ENCODE measurements around the gene C1orf53. TPM values are rescaled to one million over a fixed set of nuclear protein-coding genes. Genes with fewer than 3 reads are reported as not detected.

Gene C1orf53
- total and polyA plus RNA-seq, 2 of the 4 experiments (the other 2 are of a cell fraction): 4.8 to 7.0 TPM

DNA sequence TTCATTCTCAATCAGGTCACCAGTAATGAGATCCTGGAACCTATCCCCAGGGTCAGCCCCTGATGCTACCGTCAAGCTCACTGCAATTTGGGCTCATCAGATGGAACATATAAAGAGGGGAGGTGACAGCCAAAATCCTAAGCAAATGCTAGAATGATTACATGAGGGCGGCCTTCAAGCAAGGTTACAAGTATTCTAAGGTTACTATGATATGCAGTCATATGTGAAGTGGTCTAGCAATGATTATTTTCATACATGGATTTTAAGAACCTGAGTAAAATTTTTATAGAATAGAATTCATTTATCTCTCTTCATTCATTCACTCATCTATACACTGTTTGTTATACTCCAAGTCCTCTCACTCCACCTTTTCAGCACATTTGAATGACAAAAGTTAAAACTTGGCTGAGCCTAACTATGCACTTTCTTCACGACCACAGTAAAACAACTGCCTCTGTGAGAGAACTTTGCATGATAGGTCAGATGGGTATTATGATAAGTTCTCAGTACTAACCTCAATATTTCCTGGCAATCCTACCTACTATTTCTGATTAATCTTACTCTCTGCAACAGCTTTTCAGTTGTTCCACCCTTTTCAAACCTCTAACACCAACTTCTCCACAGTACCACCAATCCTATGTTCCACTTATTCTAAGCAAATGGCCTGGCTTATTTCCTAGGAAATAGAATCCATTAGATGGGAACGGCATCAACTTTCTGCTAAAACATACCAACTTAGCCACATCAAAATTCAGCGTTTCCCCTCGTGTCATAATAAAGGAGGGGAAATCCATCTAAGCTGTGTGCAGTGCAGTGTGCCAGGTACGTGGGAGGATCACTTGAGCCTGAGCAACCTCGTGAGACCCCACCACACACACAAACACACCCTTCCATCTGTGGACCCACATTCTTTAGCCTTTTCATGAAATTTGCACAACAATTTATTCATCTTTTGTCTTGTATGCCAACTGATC is 46.8 kb downstream of the C1orf53 start:
- Histone ChIP-seq H3K36me3 (ENCODE audit: control insufficient read depth, insufficient read depth, low read length) (no peaks in the 10 kb centered on the region), H2AK9ac (replicated peaks; ENCODE audit: low read depth, low read length, poor library complexity) (no peak overlapping the region), H3K9me1 (ENCODE audit: insufficient read depth, low read length) (no peaks in the 10 kb centered on the region; the same call in 1 of the 2 replicates), H3K4me2 (ENCODE audit: low read depth, low read length) (no peak overlapping the region), H2AK5ac (ENCODE audit: low read depth, low read length) (no peak overlapping the region), H2BK15ac (ENCODE audit: low read depth, low read length) (no peak overlapping the region), H3K27me3 (ENCODE audit: control insufficient read depth, insufficient read depth, low read length) (no peaks in the 10 kb centered on the region), H3K27ac (ENCODE audit: insufficient read depth, low read length) (no peak overlapping the region), H2BK20ac (ENCODE audit: low read depth, low read length) (no peak overlapping the region), H4K20me1 (ENCODE audit: insufficient read depth, low read length) (no peaks in the 10 kb centered on the region), H3K23ac (ENCODE audit: low read depth, low read length) (no peak overlapping the region), H4K8ac (ENCODE audit: low read depth in 2 of 2, low read length in 2 of 2) (no peak overlapping the region), H2AFZ (replicated peaks; ENCODE audit: low read length, poor library complexity) (peak overlapping the region; percentile 28), H4K5ac (ENCODE audit: low read depth, low read length) (no peak overlapping the region), H3K4ac (ENCODE audit: low read depth, low read length) (no peak overlapping the region), H3K18ac (ENCODE audit: low read depth, low read length) (no peak overlapping the region), H3K79me1 (ENCODE audit: low read depth in 1 of 2, low read length in 2 of 2) (no peaks in the 10 kb centered on the region), H3K14ac (replicated peaks; ENCODE audit: low read depth, low read length) (no peak overlapping the region), H2BK120ac (ENCODE audit: low read depth, low read length) (no peak overlapping the region), H2BK5ac (ENCODE audit: low read depth, low read length, poor library complexity, severe bottlenecking) (no peak overlapping the region), H3K9ac (ENCODE audit: low read depth, low read length) (no peak overlapping the region), H3K4me3 (ENCODE audit: insufficient read depth, low read depth, low read length) (no peak overlapping the region), H3K9me3 (ENCODE audit: control insufficient read depth, insufficient read depth, low read length) (no peaks in the 10 kb centered on the region), H4K91ac (ENCODE audit: insufficient read depth, low read depth, low read length) (no peak overlapping the region), H3K56ac (ENCODE audit: extremely low read depth, insufficient read depth, low read length) (no peak overlapping the region), H3K4me1 (ENCODE audit: control insufficient read depth, insufficient read depth, low read length) (no peaks in the 10 kb centered on the region)
- POLR2A ChIA-PET (ENCODE audit: unreplicated experiment): no interaction called here
- in situ Hi-C loops (cut with MboI; ENCODE audit: low sequenced_read_pairs) (no loop called here), intact Hi-C loops (cut with micrococcal nuclease) (no loop called here), dilution Hi-C loops (cut with HindIII; ENCODE audit: low sequenced_read_pairs, unreplicated experiment) (no loop called here)
- no TSS peak for BruUV-seq (replicated peaks)
- ATAC-seq (ENCODE audit: low read depth): no peak
- no peak for DNase-seq
- whole genome bisulfite sequencing, 2 experiments (ENCODE audit: extremely low coverage in 2 of 2, insufficient read length in 1 of 2): no CpG with 5 or more reads among the region's 8 CpGs
- CTCF ChIA-PET: no interaction called here
- no peak for TF ChIP-seq POLR2A (IDR thresholded peaks at IDR 0.05; ENCODE audit: low read depth, low read length)
- no peak for TF ChIP-seq CEBPB (IDR thresholded peaks at IDR 0.05; ENCODE audit: low read depth, low read length)
- no peak for TF ChIP-seq RCOR1 (IDR thresholded peaks at IDR 0.05; ENCODE audit: insufficient replicate concordance, low read length)
- TF ChIP-seq, protein P1, sequence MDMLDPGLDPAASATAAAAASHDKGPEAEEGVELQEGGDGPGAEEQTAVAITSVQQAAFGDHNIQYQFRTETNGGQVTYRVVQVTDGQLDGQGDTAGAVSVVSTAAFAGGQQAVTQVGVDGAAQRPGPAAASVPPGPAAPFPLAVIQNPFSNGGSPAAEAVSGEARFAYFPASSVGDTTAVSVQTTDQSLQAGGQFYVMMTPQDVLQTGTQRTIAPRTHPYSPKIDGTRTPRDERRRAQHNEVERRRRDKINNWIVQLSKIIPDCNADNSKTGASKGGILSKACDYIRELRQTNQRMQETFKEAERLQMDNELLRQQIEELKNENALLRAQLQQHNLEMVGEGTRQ (IDR thresholded peaks at IDR 0.05; ENCODE audit: low read depth, low read length): no peak
- no peak for TF ChIP-seq MXI1 (IDR thresholded peaks at IDR 0.05; ENCODE audit: borderline replicate concordance, low read depth, low read length)
- TF ChIP-seq MAFK (IDR thresholded peaks at IDR 0.05; ENCODE audit: low read depth, low read length): no peak
- TF ChIP-seq SMC3 (IDR thresholded peaks at IDR 0.05; ENCODE audit: low read depth, low read length): no peak
- TF ChIP-seq NFE2L2 (IDR thresholded peaks at IDR 0.05; ENCODE audit: low read depth, low read length): no peak
- TF ChIP-seq FOS (IDR thresholded peaks at IDR 0.05; ENCODE audit: low read depth, low read length): no peak
- TF ChIP-seq, protein P2, sequence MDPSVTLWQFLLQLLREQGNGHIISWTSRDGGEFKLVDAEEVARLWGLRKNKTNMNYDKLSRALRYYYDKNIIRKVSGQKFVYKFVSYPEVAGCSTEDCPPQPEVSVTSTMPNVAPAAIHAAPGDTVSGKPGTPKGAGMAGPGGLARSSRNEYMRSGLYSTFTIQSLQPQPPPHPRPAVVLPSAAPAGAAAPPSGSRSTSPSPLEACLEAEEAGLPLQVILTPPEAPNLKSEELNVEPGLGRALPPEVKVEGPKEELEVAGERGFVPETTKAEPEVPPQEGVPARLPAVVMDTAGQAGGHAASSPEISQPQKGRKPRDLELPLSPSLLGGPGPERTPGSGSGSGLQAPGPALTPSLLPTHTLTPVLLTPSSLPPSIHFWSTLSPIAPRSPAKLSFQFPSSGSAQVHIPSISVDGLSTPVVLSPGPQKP (IDR thresholded peaks at IDR 0.05; ENCODE audit: borderline replicate concordance, low read depth, low read length): no peak
- no peak for TF ChIP-seq RFX5 (IDR thresholded peaks at IDR 0.05; ENCODE audit: low read depth, low read length)
- TF ChIP-seq MAZ (IDR thresholded peaks at IDR 0.05; ENCODE audit: borderline replicate concordance, low read depth, low read length): no peak
- no peak for TF ChIP-seq RAD21 (IDR thresholded peaks at IDR 0.05; ENCODE audit: low read length)
- no peak for TF ChIP-seq BHLHE40 (IDR thresholded peaks at IDR 0.05; ENCODE audit: low read depth, low read length)
- no peak for TF ChIP-seq CTCF (conservative IDR thresholded peaks at IDR 0.05; ENCODE audit: low read depth, low read length)
